GM23338 (cell line): ENCODE data around the gene ARHGEF10L. TPM values are rescaled to one million over a fixed set of nuclear protein-coding genes. Genes with fewer than 3 reads are reported as not detected.

ENCODE experiments used
- ATAC-seq: fragments of 200-7000 bp; cut with Tn5 transposase; 3 replicates; pipeline ENCODE4 v1.9.1; 2020
- DNase-seq: peaks from one replicate; pipeline ENCODE4 v3.0.0-alpha.2; 2015; ENCODE audit warnings: low spot score
- H2AFZ ChIP-seq: fragments of 200-600 bp; sonication (generic); 2 replicates; pipeline ENCODE4 v1.8.0; 2016; ENCODE audit warnings: antibody characterized with exemption, mild to moderate bottlenecking, moderate library complexity
- H3F3A ChIP-seq: fragments of 200-600 bp; sonication (generic); replicated peaks from 2 replicates; pipeline ENCODE4 v1.8.0; 2017; ENCODE audit warnings: antibody characterized with exemption, mixed run types, low read depth
- H3K27ac ChIP-seq: fragments of 200-600 bp; sonication (generic); 2 replicates; pipeline ENCODE4 v1.6.1; 2016; ENCODE audit warnings: low read depth
- H3K27me3 ChIP-seq: fragments of 200-600 bp; sonication (generic); 2 replicates; pipeline ENCODE4 v1.8.0; 2016; ENCODE audit warnings: mild to moderate bottlenecking, mixed run types, moderate library complexity; ENCODE audit not compliant: insufficient read depth
- H3K36me3 ChIP-seq: fragments of 200-600 bp; sonication (generic); 2 replicates; pipeline ENCODE4 v1.8.0; 2016; ENCODE audit warnings: mild to moderate bottlenecking; ENCODE audit not compliant: insufficient read depth
- H3K4me1 ChIP-seq: fragments of 200-600 bp; sonication (generic); 2 replicates; pipeline ENCODE4 v1.8.0; 2016; ENCODE audit warnings: mild to moderate bottlenecking, moderate library complexity; ENCODE audit not compliant: insufficient read depth
- H3K4me2 ChIP-seq: fragments of 200-600 bp; sonication (generic); 2 replicates; pipeline ENCODE4 v1.7.1; 2017; ENCODE audit warnings: mixed run types
- H3K4me3 ChIP-seq: fragments of 200-600 bp; sonication (generic); 2 replicates; pipeline ENCODE4 v1.6.1; 2016; ENCODE audit warnings: mixed run types
- H3K79me2 ChIP-seq: fragments of 200-600 bp; sonication (generic); replicated peaks from 2 replicates; pipeline ENCODE4 v1.8.0; 2017; ENCODE audit warnings: mild to moderate bottlenecking; ENCODE audit not compliant: insufficient read depth
- H3K9me2 ChIP-seq: fragments of 200-600 bp; sonication (generic); 2 replicates; pipeline ENCODE4 v1.8.0; 2017; ENCODE audit not compliant: insufficient read depth
- H4K20me1 ChIP-seq: fragments of 200-600 bp; sonication (generic); replicated peaks from 2 replicates; pipeline ENCODE4 v1.8.0; 2017; ENCODE audit warnings: mild to moderate bottlenecking; ENCODE audit not compliant: insufficient read depth
- H3K27ac Mint-ChIP-seq: 2 replicates; pipeline ENCODE4 v1.8.0; 2020; ENCODE audit warnings: inconsistent platforms, mild to moderate bottlenecking, moderate library complexity, mixed read lengths
- H3K27me3 Mint-ChIP-seq: 3 replicates; pipeline ENCODE4 v1.8.0; 2022; ENCODE audit warnings: low read depth, mild to moderate bottlenecking, moderate library complexity, mixed read lengths, inconsistent platforms; ENCODE audit not compliant: insufficient read depth, poor library complexity
- H3K36me3 Mint-ChIP-seq: 3 replicates; pipeline ENCODE4 v1.8.0; 2021; ENCODE audit warnings: low read depth, mild to moderate bottlenecking, inconsistent platforms, moderate library complexity, mixed read lengths
- H3K4me1 Mint-ChIP-seq: 3 replicates; pipeline ENCODE4 v1.8.0; 2020; ENCODE audit warnings: mild to moderate bottlenecking, inconsistent platforms, mixed read lengths
- H3K4me3 Mint-ChIP-seq: 3 replicates; pipeline ENCODE4 v1.8.0; 2021; ENCODE audit warnings: moderate library complexity, mild to moderate bottlenecking, inconsistent platforms, mixed read lengths
- H3K9me3 Mint-ChIP-seq: 3 replicates; pipeline ENCODE4 v1.8.0; 2020; ENCODE audit warnings: moderate library complexity, mild to moderate bottlenecking, inconsistent platforms, mixed read lengths
- CREB1 ChIP-seq: fragments of 250-450 bp; sonication (Bioruptor Pico); IDR thresholded peaks from 2 replicates; pipeline ENCODE4 v1.5.0; 2020; ENCODE audit warnings: low read depth, mild to moderate bottlenecking, moderate library complexity
- EZH2 ChIP-seq: fragments of 200-600 bp; sonication (generic); IDR thresholded peaks from one replicate; pipeline ENCODE4 v1.8.0; 2017; ENCODE audit warnings: antibody characterized with exemption, mild to moderate bottlenecking, low read depth; ENCODE audit not compliant: unreplicated experiment
- EZH2phosphoT487 ChIP-seq: fragments of 200-600 bp; sonication (generic); IDR thresholded peaks from one replicate; pipeline ENCODE4 v1.8.1; 2018; ENCODE audit warnings: antibody characterized with exemption; ENCODE audit not compliant: unreplicated experiment
- JUNB ChIP-seq: IDR thresholded peaks from one replicate; pipeline ENCODE4 v1.6.1; 2016; ENCODE audit warnings: antibody characterized with exemption; ENCODE audit not compliant: unreplicated experiment
- NANOG ChIP-seq: IDR thresholded peaks from 2 replicates; pipeline ENCODE4 v1.6.1; 2016; ENCODE audit warnings: antibody characterized with exemption, borderline replicate concordance
- POLR2AphosphoS5 ChIP-seq: IDR thresholded peaks from 2 replicates; pipeline ENCODE4 v1.6.1; 2016; ENCODE audit warnings: antibody characterized with exemption, low read depth
- STAT1 ChIP-seq: IDR thresholded peaks from one replicate; pipeline ENCODE4 v1.6.1; 2016; ENCODE audit warnings: antibody characterized with exemption; ENCODE audit not compliant: unreplicated experiment
- ZNF114 ChIP-seq: fragments of 250-450 bp; sonication (Bioruptor Pico); IDR thresholded peaks from 2 replicates; pipeline ENCODE4 v1.5.0; 2020; ENCODE audit warnings: mild to moderate bottlenecking, moderate library complexity
- ZNF331 ChIP-seq: fragments of 250-450 bp; sonication (Bioruptor Pico); IDR thresholded peaks from 2 replicates; pipeline ENCODE4 v1.5.0; 2020; ENCODE audit warnings: low read depth, mild to moderate bottlenecking, moderate library complexity
- polyA plus RNA-seq: library from polyadenylated mRNA; unstranded; fragments of >200 nt; fragmentation: Nextera tagmentation; extraction: Ambion mirVana; gene quantifications from 2 replicates; pipeline ENCODE4 v1.2.1, GENCODE V29; 2016
- total RNA-seq: library from RNA; depleted of rRNA; stranded (reverse); fragments of >200 nt; shearing (Covaris generic); gene quantifications from 2 replicates; pipeline ENCODE4 v1.2.3, GENCODE V29; 2014
- TF ChIP-seq, protein P1 (sequence below): IDR thresholded peaks from one replicate; pipeline ENCODE4 v1.6.1; 2018; ENCODE audit warnings: antibody characterized with exemption; ENCODE audit not compliant: unreplicated experiment
- TF ChIP-seq, protein P2 (sequence below), 2 experiments: fragments of 200-600 bp in 1 of 2; sonication (generic) in 1 of 2; conservative IDR thresholded peaks; 2 replicates each; pipeline versions ENCODE4 v1.5.1 to v1.6.1; 2016 to 2017; ENCODE audit warnings: antibody characterized with exemption in 2 of 2, low read depth in 2 of 2, mild to moderate bottlenecking in 2 of 2, moderate library complexity in 1 of 2
- TF ChIP-seq, protein P3 (sequence below): IDR thresholded peaks from 2 replicates; pipeline ENCODE4 v1.6.1; 2016; ENCODE audit warnings: antibody characterized with exemption
- TF ChIP-seq, protein P4 (sequence below): fragments of 250-450 bp; sonication (Bioruptor Pico); IDR thresholded peaks from 2 replicates; pipeline ENCODE4 v1.5.0; 2020; ENCODE audit warnings: mild to moderate bottlenecking, moderate library complexity

The ARHGEF10L gene
- total and polyA plus RNA-seq, 2 experiments from 2014 or later = 12.1 to 46.8 TPM

DNA sequence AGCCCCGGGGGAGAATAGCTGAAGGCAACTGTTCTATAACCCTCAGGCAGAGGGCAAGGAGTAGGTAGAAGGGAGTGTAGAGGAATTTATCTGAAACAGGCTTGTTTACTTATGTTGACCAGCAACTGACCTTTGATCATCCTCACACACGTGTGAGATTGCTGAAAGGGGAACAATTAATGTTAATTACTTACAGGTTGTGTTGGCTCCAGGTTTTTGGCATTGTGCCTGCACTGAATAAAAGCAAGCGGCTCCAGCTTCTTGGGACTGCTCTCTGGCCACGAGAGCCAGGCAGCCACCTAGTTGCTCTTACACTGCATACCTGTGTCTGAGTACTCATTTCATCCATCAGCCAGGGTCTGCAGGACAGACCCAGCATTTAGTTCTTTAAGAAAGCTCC, 41.3 kb upstream of the ARHGEF10L start:
- Mint-ChIP-seq H3K27me3 (peaks cover 9% of the 10 kb centered on the region), H3K27ac (no peak overlapping the region), H3K9me3 (peaks cover 14% of the 10 kb centered on the region), H3K4me3 (no peak overlapping the region), H3K36me3 (peaks cover 4% of the 10 kb centered on the region; the same call in 1 of the 3 replicates), H3K4me1 (peaks cover 14% of the 10 kb centered on the region; the same call in 2 of the 3 replicates)
- ATAC-seq (no peak), DNase-seq (no peak)
- no peaks in the 10 kb centered on the region; the same call in 1 of the 2 replicates for H3K4me1 ChIP-seq
- TF ChIP-seq ZNF114 (CRISPR knock-in tag) (no peak), CREB1 (CRISPR knock-in tag) (no peak), NANOG (no peak), POLR2AphosphoS5 (no peak), JUNB (no peak), EZH2phosphoT487 (no peak), ZNF331 (CRISPR knock-in tag) (no peak), STAT1 (no peak), EZH2 (no peak)
- TF ChIP-seq, protein P1, sequence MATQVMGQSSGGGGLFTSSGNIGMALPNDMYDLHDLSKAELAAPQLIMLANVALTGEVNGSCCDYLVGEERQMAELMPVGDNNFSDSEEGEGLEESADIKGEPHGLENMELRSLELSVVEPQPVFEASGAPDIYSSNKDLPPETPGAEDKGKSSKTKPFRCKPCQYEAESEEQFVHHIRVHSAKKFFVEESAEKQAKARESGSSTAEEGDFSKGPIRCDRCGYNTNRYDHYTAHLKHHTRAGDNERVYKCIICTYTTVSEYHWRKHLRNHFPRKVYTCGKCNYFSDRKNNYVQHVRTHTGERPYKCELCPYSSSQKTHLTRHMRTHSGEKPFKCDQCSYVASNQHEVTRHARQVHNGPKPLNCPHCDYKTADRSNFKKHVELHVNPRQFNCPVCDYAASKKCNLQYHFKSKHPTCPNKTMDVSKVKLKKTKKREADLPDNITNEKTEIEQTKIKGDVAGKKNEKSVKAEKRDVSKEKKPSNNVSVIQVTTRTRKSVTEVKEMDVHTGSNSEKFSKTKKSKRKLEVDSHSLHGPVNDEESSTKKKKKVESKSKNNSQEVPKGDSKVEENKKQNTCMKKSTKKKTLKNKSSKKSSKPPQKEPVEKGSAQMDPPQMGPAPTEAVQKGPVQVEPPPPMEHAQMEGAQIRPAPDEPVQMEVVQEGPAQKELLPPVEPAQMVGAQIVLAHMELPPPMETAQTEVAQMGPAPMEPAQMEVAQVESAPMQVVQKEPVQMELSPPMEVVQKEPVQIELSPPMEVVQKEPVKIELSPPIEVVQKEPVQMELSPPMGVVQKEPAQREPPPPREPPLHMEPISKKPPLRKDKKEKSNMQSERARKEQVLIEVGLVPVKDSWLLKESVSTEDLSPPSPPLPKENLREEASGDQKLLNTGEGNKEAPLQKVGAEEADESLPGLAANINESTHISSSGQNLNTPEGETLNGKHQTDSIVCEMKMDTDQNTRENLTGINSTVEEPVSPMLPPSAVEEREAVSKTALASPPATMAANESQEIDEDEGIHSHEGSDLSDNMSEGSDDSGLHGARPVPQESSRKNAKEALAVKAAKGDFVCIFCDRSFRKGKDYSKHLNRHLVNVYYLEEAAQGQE = no peak
- TF ChIP-seq, protein P2, sequence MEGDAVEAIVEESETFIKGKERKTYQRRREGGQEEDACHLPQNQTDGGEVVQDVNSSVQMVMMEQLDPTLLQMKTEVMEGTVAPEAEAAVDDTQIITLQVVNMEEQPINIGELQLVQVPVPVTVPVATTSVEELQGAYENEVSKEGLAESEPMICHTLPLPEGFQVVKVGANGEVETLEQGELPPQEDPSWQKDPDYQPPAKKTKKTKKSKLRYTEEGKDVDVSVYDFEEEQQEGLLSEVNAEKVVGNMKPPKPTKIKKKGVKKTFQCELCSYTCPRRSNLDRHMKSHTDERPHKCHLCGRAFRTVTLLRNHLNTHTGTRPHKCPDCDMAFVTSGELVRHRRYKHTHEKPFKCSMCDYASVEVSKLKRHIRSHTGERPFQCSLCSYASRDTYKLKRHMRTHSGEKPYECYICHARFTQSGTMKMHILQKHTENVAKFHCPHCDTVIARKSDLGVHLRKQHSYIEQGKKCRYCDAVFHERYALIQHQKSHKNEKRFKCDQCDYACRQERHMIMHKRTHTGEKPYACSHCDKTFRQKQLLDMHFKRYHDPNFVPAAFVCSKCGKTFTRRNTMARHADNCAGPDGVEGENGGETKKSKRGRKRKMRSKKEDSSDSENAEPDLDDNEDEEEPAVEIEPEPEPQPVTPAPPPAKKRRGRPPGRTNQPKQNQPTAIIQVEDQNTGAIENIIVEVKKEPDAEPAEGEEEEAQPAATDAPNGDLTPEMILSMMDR (conservative IDR thresholded peaks at IDR 0.05; ENCODE audit: low read depth in 2 of 2) = no peak
- TF ChIP-seq, protein P3, sequence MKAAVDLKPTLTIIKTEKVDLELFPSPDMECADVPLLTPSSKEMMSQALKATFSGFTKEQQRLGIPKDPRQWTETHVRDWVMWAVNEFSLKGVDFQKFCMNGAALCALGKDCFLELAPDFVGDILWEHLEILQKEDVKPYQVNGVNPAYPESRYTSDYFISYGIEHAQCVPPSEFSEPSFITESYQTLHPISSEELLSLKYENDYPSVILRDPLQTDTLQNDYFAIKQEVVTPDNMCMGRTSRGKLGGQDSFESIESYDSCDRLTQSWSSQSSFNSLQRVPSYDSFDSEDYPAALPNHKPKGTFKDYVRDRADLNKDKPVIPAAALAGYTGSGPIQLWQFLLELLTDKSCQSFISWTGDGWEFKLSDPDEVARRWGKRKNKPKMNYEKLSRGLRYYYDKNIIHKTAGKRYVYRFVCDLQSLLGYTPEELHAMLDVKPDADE = no peak
- TF ChIP-seq, protein P4, sequence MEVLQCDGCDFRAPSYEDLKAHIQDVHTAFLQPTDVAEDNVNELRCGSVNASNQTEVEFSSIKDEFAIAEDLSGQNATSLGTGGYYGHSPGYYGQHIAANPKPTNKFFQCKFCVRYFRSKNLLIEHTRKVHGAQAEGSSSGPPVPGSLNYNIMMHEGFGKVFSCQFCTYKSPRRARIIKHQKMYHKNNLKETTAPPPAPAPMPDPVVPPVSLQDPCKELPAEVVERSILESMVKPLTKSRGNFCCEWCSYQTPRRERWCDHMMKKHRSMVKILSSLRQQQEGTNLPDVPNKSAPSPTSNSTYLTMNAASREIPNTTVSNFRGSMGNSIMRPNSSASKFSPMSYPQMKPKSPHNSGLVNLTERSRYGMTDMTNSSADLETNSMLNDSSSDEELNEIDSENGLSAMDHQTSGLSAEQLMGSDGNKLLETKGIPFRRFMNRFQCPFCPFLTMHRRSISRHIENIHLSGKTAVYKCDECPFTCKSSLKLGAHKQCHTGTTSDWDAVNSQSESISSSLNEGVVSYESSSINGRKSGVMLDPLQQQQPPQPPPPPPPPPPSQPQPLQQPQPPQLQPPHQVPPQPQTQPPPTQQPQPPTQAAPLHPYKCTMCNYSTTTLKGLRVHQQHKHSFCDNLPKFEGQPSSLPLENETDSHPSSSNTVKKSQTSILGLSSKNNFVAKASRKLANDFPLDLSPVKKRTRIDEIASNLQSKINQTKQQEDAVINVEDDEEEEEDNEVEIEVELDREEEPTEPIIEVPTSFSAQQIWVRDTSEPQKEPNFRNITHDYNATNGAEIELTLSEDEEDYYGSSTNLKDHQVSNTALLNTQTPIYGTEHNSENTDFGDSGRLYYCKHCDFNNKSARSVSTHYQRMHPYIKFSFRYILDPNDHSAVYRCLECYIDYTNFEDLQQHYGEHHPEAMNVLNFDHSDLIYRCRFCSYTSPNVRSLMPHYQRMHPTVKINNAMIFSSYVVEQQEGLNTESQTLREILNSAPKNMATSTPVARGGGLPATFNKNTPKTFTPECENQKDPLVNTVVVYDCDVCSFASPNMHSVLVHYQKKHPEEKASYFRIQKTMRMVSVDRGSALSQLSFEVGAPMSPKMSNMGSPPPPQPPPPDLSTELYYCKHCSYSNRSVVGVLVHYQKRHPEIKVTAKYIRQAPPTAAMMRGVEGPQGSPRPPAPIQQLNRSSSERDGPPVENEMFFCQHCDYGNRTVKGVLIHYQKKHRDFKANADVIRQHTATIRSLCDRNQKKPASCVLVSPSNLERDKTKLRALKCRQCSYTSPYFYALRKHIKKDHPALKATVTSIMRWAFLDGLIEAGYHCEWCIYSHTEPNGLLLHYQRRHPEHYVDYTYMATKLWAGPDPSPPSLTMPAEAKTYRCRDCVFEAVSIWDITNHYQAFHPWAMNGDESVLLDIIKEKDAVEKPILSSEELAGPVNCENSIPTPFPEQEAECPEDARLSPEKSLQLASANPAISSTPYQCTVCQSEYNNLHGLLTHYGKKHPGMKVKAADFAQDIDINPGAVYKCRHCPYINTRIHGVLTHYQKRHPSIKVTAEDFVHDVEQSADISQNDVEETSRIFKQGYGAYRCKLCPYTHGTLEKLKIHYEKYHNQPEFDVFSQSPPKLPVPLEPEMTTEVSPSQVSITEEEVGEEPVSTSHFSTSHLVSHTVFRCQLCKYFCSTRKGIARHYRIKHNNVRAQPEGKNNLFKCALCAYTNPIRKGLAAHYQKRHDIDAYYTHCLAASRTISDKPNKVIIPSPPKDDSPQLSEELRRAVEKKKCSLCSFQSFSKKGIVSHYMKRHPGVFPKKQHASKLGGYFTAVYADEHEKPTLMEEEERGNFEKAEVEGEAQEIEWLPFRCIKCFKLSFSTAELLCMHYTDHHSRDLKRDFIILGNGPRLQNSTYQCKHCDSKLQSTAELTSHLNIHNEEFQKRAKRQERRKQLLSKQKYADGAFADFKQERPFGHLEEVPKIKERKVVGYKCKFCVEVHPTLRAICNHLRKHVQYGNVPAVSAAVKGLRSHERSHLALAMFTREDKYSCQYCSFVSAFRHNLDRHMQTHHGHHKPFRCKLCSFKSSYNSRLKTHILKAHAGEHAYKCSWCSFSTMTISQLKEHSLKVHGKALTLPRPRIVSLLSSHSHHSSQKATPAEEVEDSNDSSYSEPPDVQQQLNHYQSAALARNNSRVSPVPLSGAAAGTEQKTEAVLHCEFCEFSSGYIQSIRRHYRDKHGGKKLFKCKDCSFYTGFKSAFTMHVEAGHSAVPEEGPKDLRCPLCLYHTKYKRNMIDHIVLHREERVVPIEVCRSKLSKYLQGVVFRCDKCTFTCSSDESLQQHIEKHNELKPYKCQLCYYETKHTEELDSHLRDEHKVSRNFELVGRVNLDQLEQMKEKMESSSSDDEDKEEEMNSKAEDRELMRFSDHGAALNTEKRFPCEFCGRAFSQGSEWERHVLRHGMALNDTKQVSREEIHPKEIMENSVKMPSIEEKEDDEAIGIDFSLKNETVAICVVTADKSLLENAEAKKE (CRISPR knock-in tag) = no peak
- H3K36me3 ChIP-seq = no peaks in the 10 kb centered on the region
- H3K27me3 ChIP-seq = no peaks in the 10 kb centered on the region
- H2AFZ ChIP-seq = no peak overlapping the region
- no peak overlapping the region for H3K27ac ChIP-seq
- 0 out of 2 replicates have a peak, but pooled peaks cover 5% of the 10 kb centered on the region for H3F3A ChIP-seq
- H3K4me2 ChIP-seq = no peak overlapping the region
- H3K79me2 ChIP-seq = no peaks in the 10 kb centered on the region
- H3K4me3 ChIP-seq = no peak overlapping the region
- no peaks in the 10 kb centered on the region for H4K20me1 ChIP-seq
- no peaks in the 10 kb centered on the region for H3K9me2 ChIP-seq
